ENCODE measurements around the gene NTRK3. TPM values are rescaled to one million over a fixed set of nuclear protein-coding genes. Genes with fewer than 3 reads are reported as not detected.

The NTRK3 gene
- polyA plus RNA-seq, 1 donor from 2014 or later = 42.7 TPM

GRCh38 chr15:88299497-88299896, 43.0 kb upstream of the NTRK3 start:
- Histone ChIP-seq H3K27me3 (ENCODE audit: insufficient read depth, low read depth, low read length) (no peaks in the 10 kb centered on the region), H3K79me2 (replicated peaks; ENCODE audit: insufficient read depth, low read length) (no peaks in the 10 kb centered on the region), H3F3A (ENCODE audit: insufficient read depth, low read length, poor library complexity, severe bottlenecking) (no peaks in the 10 kb centered on the region), H3K9me3 (ENCODE audit: low read length) (no peaks in the 10 kb centered on the region), H3K9ac (ENCODE audit: low read length) (no peak overlapping the region), H3K27ac (ENCODE audit: low read length) (no peak overlapping the region), H2AFZ (ENCODE audit: low read depth, low read length) (no peak overlapping the region), H3K36me3 (ENCODE audit: insufficient read depth, low read length) (no peaks in the 10 kb centered on the region), H4K20me1 (ENCODE audit: insufficient read depth) (no peaks in the 10 kb centered on the region), H3K4me3 (ENCODE audit: low read length) (no peak overlapping the region), H3K4me2 (ENCODE audit: low read length) (no peak overlapping the region), H3K9me2 (ENCODE audit: insufficient read depth, low read length) (no peaks in the 10 kb centered on the region)
- TF ChIP-seq EP300 (conservative IDR thresholded peaks at IDR 0.05; ENCODE audit: poor library complexity, severe bottlenecking) = no peak
- TF ChIP-seq MXI1 (conservative IDR thresholded peaks at IDR 0.05; ENCODE audit: poor library complexity, severe bottlenecking) = no peak
- TF ChIP-seq, protein P1, sequence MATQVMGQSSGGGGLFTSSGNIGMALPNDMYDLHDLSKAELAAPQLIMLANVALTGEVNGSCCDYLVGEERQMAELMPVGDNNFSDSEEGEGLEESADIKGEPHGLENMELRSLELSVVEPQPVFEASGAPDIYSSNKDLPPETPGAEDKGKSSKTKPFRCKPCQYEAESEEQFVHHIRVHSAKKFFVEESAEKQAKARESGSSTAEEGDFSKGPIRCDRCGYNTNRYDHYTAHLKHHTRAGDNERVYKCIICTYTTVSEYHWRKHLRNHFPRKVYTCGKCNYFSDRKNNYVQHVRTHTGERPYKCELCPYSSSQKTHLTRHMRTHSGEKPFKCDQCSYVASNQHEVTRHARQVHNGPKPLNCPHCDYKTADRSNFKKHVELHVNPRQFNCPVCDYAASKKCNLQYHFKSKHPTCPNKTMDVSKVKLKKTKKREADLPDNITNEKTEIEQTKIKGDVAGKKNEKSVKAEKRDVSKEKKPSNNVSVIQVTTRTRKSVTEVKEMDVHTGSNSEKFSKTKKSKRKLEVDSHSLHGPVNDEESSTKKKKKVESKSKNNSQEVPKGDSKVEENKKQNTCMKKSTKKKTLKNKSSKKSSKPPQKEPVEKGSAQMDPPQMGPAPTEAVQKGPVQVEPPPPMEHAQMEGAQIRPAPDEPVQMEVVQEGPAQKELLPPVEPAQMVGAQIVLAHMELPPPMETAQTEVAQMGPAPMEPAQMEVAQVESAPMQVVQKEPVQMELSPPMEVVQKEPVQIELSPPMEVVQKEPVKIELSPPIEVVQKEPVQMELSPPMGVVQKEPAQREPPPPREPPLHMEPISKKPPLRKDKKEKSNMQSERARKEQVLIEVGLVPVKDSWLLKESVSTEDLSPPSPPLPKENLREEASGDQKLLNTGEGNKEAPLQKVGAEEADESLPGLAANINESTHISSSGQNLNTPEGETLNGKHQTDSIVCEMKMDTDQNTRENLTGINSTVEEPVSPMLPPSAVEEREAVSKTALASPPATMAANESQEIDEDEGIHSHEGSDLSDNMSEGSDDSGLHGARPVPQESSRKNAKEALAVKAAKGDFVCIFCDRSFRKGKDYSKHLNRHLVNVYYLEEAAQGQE (IDR thresholded peaks at IDR 0.05; ENCODE audit: borderline replicate concordance) = no peak
- TF ChIP-seq TAF1 (IDR thresholded peaks at IDR 0.05; ENCODE audit: low read depth) = no peak
- TF ChIP-seq SMC3 (conservative IDR thresholded peaks at IDR 0.05; ENCODE audit: poor library complexity) = no peak
- TF ChIP-seq RAD21 (conservative IDR thresholded peaks at IDR 0.05) = no peak
- TF ChIP-seq POLR2AphosphoS5 (IDR thresholded peaks at IDR 0.05) = no peak
- TF ChIP-seq EZH2 (IDR thresholded peaks at IDR 0.05; ENCODE audit: borderline replicate concordance, insufficient read depth, low read length, poor library complexity, severe bottlenecking) = no peak
- TF ChIP-seq, protein P2, sequence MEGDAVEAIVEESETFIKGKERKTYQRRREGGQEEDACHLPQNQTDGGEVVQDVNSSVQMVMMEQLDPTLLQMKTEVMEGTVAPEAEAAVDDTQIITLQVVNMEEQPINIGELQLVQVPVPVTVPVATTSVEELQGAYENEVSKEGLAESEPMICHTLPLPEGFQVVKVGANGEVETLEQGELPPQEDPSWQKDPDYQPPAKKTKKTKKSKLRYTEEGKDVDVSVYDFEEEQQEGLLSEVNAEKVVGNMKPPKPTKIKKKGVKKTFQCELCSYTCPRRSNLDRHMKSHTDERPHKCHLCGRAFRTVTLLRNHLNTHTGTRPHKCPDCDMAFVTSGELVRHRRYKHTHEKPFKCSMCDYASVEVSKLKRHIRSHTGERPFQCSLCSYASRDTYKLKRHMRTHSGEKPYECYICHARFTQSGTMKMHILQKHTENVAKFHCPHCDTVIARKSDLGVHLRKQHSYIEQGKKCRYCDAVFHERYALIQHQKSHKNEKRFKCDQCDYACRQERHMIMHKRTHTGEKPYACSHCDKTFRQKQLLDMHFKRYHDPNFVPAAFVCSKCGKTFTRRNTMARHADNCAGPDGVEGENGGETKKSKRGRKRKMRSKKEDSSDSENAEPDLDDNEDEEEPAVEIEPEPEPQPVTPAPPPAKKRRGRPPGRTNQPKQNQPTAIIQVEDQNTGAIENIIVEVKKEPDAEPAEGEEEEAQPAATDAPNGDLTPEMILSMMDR (IDR thresholded peaks at IDR 0.05; ENCODE audit: poor library complexity, severe bottlenecking) = no peak

- Histone ChIP-seq H4K20me1 (ENCODE audit: insufficient read depth) (no peaks in the 10 kb centered on the region), H3K4me3 (ENCODE audit: low read length) (no peak overlapping the region), H3K36me3 (ENCODE audit: insufficient read depth, low read length) (no peaks in the 10 kb centered on the region), H3K9me2 (ENCODE audit: insufficient read depth, low read length) (no peaks in the 10 kb centered on the region), H3K27ac (ENCODE audit: low read length) (no peak overlapping the region), H3K79me2 (replicated peaks; ENCODE audit: insufficient read depth, low read length) (no peaks in the 10 kb centered on the region), H3K9ac (ENCODE audit: low read length) (no peak overlapping the region), H2AFZ (ENCODE audit: low read depth, low read length) (no peak overlapping the region), H3K4me2 (ENCODE audit: low read length) (no peak overlapping the region), H3K9me3 (ENCODE audit: low read length) (no peaks in the 10 kb centered on the region), H3F3A (ENCODE audit: insufficient read depth, low read length, poor library complexity, severe bottlenecking) (no peaks in the 10 kb centered on the region), H3K27me3 (ENCODE audit: insufficient read depth, low read depth, low read length) (no peaks in the 10 kb centered on the region)
- TF ChIP-seq MXI1 (conservative IDR thresholded peaks at IDR 0.05; ENCODE audit: poor library complexity, severe bottlenecking) (no peak), TAF1 (IDR thresholded peaks at IDR 0.05; ENCODE audit: low read depth) (no peak), RAD21 (conservative IDR thresholded peaks at IDR 0.05) (no peak), SMC3 (conservative IDR thresholded peaks at IDR 0.05; ENCODE audit: poor library complexity) (no peak), EP300 (conservative IDR thresholded peaks at IDR 0.05; ENCODE audit: poor library complexity, severe bottlenecking) (no peak), EZH2 (IDR thresholded peaks at IDR 0.05; ENCODE audit: borderline replicate concordance, insufficient read depth, low read length, poor library complexity, severe bottlenecking) (no peak), POLR2AphosphoS5 (IDR thresholded peaks at IDR 0.05) (no peak)
- TF ChIP-seq, protein P2 (IDR thresholded peaks at IDR 0.05; ENCODE audit: poor library complexity, severe bottlenecking) = no peak
- TF ChIP-seq, protein P1 (IDR thresholded peaks at IDR 0.05; ENCODE audit: borderline replicate concordance) = no peak
These were observed 32.1 kb upstream of the NTRK3 start for GRCh38 chr15:88288661-88289060.

All from neural cell (in vitro differentiated cells).